Colonic mucosa (tissue), 4 donors: Measurements from ENCODE around the gene UBAC2. TPM values are rescaled to one million over a fixed set of nuclear protein-coding genes. Genes with fewer than 3 reads are reported as not detected.

Experiments
- DNase-seq: peaks from one replicate; pipeline ENCODE4 v3.0.0-alpha.2; 2020
- H3K27ac ChIP-seq: fragments of 200-600 bp; one replicate; pipeline ENCODE4 v1.8.0; 2021
- H3K27me3 ChIP-seq: fragments of 200-600 bp; one replicate; pipeline ENCODE4 v1.8.0; 2021
- H3K36me3 ChIP-seq: fragments of 200-600 bp; one replicate; pipeline ENCODE4 v1.8.0; 2021
- H3K4me1 ChIP-seq: fragments of 200-600 bp; one replicate; pipeline ENCODE4 v1.8.0; 2021; ENCODE audit warnings: mild to moderate bottlenecking
- H3K4me3 ChIP-seq: fragments of 200-600 bp; one replicate; pipeline ENCODE4 v1.8.0; 2021
- H3K9ac ChIP-seq, 2 donors: one replicate each; pipeline ENCODE4 v1.7.0; 2013; ENCODE audit warnings: control low read depth in 2 of 2, low read depth in 2 of 2, low read length in 2 of 2
- H3K9me3 ChIP-seq: fragments of 200-600 bp; one replicate; pipeline ENCODE4 v1.8.0; 2021
- intact Hi-C: fragments of 100-400 bp; cut with DNase I; formaldehyde crosslinking; loops from one replicate; pipeline ENCODE4 v1.14.1; 2022
- total RNA-seq, 2 donors: library from RNA; stranded (reverse); fragmentation: NEBNext Ultra II Directional in 1 of 2; extraction: Animal tissue kit (Norgen Biotek cat#: 25700) in 1 of 2; gene quantifications; one replicate each; pipeline ENCODE4 v1.2.1, GENCODE V29; 2021
- TF ChIP-seq, protein P1 (sequence below): fragments of 200-600 bp; IDR thresholded peaks from one replicate; pipeline ENCODE4 v1.8.0; 2022; ENCODE audit warnings: antibody characterized with exemption, mild to moderate bottlenecking
- donor health status: healthy.
- donor health status: DM: no; HTN: no; CAD: no.
- donor health status: DM: no; HTN: no; CAD: no.

The UBAC2 gene
- total RNA-seq, 2 donors from 2014 or later: 67.6 to 88.4 TPM

GRCh38 chr13:99215184-99215830 is 14.7 kb downstream of the UBAC2 start:
- intact Hi-C loops: no loop called here

GRCh38 chr13:99217461-99218110 is 16.9 kb downstream of the UBAC2 start:
- Histone ChIP-seq H3K36me3 (no peaks in the 10 kb centered on the region), H3K27me3 (no peaks in the 10 kb centered on the region), H3K4me1 (no peaks in the 10 kb centered on the region), H3K27ac (no peak overlapping the region), H3K9ac (peak overlapping the region in 1 of 2 donors; percentile 30), H3K4me3 (no peak overlapping the region), H3K9me3 (no peaks in the 10 kb centered on the region)
- no peak for DNase-seq
- TF ChIP-seq, protein P1, sequence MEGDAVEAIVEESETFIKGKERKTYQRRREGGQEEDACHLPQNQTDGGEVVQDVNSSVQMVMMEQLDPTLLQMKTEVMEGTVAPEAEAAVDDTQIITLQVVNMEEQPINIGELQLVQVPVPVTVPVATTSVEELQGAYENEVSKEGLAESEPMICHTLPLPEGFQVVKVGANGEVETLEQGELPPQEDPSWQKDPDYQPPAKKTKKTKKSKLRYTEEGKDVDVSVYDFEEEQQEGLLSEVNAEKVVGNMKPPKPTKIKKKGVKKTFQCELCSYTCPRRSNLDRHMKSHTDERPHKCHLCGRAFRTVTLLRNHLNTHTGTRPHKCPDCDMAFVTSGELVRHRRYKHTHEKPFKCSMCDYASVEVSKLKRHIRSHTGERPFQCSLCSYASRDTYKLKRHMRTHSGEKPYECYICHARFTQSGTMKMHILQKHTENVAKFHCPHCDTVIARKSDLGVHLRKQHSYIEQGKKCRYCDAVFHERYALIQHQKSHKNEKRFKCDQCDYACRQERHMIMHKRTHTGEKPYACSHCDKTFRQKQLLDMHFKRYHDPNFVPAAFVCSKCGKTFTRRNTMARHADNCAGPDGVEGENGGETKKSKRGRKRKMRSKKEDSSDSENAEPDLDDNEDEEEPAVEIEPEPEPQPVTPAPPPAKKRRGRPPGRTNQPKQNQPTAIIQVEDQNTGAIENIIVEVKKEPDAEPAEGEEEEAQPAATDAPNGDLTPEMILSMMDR: no peak
- intact Hi-C loops: no loop called here

More at GRCh38 chr13:99215184-99215830, 14.7 kb downstream of the UBAC2 start:
- H3K36me3 ChIP-seq: no peaks in the 10 kb centered on the region
- no peak for DNase-seq
- H3K4me1 ChIP-seq: no peaks in the 10 kb centered on the region
- no peaks in the 10 kb centered on the region for H3K27me3 ChIP-seq
- no peak overlapping the region for H3K4me3 ChIP-seq
- no peak overlapping the region for H3K9ac ChIP-seq
- H3K27ac ChIP-seq: no peak overlapping the region
- TF ChIP-seq, protein P1: no peak
- no peaks in the 10 kb centered on the region for H3K9me3 ChIP-seq

GRCh38 chr13:99218126-99218525 is 17.5 kb downstream of the UBAC2 start:
- no peaks in the 10 kb centered on the region for H3K9me3 ChIP-seq
- no peak for DNase-seq
- H3K4me1 ChIP-seq: no peaks in the 10 kb centered on the region
- H3K9ac ChIP-seq: no peak overlapping the region
- H3K4me3 ChIP-seq: no peak overlapping the region
- no peaks in the 10 kb centered on the region for H3K27me3 ChIP-seq
- no peaks in the 10 kb centered on the region for H3K36me3 ChIP-seq
- intact Hi-C loops: no loop called here
- H3K27ac ChIP-seq: no peak overlapping the region
- TF ChIP-seq, protein P1: no peak

DNA sequence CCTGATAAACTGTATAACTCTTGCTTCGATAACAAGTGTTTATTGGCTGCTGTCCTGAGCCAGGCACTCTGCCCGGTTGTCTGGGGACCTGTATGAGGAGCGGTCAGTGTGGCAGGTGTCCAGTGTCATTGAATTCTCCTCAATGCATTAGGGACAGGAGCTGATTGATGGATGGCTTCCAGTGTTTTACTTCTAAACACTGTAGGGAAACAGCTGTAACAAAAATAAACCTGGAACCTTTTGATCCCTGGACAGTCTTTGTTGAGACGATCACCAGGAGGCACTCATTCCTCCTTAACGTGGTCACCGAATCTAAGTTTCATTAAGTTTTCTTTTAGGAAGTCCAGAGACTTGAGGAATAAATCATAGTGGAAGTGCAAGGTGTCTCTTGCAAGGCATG is 17.9 kb downstream of the UBAC2 start:
- H3K36me3 ChIP-seq: no peaks in the 10 kb centered on the region
- H3K27me3 ChIP-seq: no peaks in the 10 kb centered on the region
- no peaks in the 10 kb centered on the region for H3K9me3 ChIP-seq
- no peak overlapping the region for H3K4me3 ChIP-seq
- TF ChIP-seq, protein P1: no peak
- DNase-seq: no peak
- H3K27ac ChIP-seq: no peak overlapping the region
- intact Hi-C loops: no loop called here
- H3K9ac ChIP-seq: no peak overlapping the region
- no peaks in the 10 kb centered on the region for H3K4me1 ChIP-seq

- Histone ChIP-seq H3K4me3 (no peak overlapping the region), H3K27me3 (no peaks in the 10 kb centered on the region), H3K4me1 (no peaks in the 10 kb centered on the region), H3K9me3 (no peaks in the 10 kb centered on the region), H3K27ac (no peak overlapping the region), H3K9ac (no peak overlapping the region), H3K36me3 (no peaks in the 10 kb centered on the region)
- no peak for DNase-seq
- intact Hi-C loops: no loop called here
- TF ChIP-seq, protein P1: no peak
Measured at GRCh38 chr13:99218969-99219368, 18.3 kb downstream of the UBAC2 start.
